Hindlimb muscle (tissue), 1 donor: ENCODE measurements around the gene C7orf25. TPM values are rescaled to one million over a fixed set of nuclear protein-coding genes. Genes with fewer than 3 reads are reported as not detected.
"Not testable (repeated sequence)": the region's sequence is repeated elsewhere in the genome, so short reads cannot be mapped to it uniquely, and the experiment has no call there.

Experiments used
- DNase-seq: peaks from one replicate; pipeline ENCODE4 v3.0.0-alpha.2; 2013
- polyA plus RNA-seq: library from polyadenylated mRNA; unstranded; fragments of 120-200 nt; gene quantifications from one replicate; pipeline ENCODE4 v1.2.1, GENCODE V29; 2013; ENCODE audit not compliant: insufficient read length

Gene C7orf25
- polyA plus RNA-seq, 1 donor: 1.8 TPM

DNA sequence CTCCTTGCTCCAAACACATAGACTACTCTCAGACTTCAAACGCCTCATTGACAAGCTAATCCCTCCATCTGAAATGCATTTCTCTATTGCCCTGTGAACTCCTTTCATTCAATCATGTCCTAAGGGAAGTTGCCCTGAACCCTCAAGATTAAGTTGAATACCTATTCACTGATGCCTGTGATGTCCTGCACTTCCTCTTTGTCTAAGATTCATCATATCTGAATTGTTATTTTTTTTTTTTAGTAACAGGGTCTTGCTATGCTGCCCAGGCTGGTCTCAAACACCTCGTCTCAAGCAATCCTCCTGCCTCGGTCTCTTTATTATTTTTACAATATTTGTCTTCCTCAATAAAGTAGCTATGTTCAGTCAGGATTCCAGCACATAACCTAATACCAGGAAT, 16.9 kb upstream of the C7orf25 start:
- no peak for DNase-seq

DNA sequence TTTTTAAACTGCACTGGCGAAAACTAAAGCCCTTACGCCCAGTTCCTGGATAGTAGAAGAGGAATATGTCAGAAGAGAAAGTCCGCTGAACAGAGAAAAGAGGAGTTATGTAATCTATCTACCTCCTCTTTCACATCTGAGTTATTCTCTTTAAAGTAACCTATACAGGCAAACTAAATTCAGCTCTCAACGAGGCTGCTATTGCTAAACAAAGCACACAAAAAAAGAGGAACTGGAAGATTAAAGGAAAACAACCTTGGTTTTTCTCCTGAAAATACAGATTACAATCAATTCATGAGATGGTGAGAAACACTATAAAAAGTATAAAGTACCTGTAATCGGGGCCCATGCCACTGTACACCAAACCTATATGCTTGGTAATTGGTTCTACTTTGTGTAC, 14.3 kb upstream of the C7orf25 start:
- no peak for DNase-seq

DNA sequence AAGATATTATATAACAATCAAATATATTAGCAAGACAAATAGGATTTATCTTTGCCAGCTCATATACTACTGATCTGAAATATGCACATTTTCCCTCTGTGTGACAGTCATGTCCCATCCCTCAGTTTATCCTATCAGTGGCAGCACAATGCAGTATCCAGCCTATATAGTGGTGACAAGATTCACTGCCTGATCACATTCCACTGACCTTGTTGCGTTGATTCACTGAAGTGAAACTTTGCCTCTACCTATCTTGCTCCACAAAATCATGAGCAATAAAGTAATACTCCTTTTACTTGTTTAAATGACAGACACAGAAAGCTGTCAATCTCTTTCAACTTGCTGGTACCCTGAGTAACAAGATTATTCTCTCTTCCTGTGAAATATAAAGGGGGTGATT, 13.8 kb upstream of the C7orf25 start:
- DNase-seq: no peak

DNA sequence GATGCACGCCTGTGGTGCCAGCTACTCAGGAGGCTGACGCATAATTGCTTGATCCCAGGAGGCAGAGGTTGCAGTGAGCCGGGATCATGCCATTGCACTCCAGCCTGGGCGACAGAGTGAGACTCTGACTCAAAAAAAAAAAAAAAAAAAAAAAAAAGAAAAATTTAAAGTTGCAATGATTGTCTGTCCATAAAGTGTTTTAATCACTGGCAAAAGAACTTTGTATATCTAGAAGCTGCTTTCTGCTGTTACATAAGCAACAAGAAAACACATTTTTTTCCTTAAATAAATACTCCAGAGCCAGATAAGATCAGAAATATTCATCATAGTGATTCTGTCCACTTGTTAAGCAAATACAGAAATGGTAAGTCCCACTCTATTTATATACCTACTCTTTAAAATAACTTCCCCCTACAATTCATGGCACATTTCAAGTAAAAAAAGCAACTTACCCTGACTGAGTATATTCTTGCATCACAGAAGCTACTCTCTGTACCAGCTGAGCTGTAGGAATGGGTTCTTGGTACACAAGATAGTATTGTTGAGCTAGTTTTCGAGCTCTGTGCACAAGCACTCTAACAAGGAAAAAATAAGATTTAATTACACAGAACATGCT, 12.5 kb upstream of the C7orf25 start:
- no peak for DNase-seq

DNA sequence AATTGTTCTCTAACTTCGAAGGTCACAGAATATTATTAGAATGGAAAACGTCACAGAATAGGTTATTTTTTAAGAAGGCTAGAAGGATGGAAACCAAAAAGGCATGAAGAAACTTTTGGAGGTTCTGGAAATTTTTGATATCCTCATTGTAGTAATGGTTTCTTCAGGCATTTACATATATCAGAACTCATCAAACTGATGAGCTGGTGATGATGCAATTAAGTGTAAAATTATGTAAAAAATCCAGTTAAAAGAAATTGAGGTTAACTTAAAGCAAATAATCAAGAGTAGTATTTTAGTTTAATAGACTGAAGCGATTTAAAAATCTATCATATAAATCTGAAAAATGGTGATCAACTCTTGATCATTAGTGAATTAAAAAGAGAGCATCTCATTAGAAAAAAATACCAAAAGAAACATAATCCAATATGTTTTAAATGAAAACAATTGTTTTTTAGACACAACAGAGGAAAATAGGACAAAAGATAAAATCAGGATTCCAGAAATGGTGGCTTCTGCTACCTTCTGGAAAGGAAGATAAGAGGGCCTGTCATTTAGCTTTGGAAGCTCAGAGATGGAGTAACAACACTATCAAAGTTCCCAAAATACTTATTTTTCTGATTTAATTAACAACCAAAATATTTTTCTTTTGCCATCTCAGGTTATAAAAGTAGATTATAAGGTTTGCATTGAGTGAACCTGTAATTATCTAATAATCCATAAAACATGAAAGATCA, 10.3 kb upstream of the C7orf25 start:
- DNase-seq: no peak

DNA sequence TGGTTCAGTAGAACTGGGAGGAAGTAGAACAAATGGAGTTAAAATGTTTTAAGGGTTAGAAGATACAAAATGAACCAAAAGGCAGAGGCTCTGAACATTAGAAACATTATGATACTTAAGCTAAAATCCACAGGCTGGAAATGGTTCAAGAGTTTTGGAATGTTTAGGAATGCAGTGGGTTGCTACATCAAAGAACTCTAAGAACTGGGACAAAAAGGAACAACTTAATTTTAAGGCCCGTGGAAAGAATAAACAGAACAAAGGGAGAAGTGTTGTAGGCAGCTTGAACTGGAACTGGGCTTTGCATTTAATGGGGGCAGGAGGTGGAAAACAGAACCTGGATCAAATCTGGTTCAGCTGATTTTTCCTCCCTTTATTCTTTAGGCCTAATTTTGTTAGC, 3.5 kb upstream of the C7orf25 start:
- DNase-seq: no peak

DNA sequence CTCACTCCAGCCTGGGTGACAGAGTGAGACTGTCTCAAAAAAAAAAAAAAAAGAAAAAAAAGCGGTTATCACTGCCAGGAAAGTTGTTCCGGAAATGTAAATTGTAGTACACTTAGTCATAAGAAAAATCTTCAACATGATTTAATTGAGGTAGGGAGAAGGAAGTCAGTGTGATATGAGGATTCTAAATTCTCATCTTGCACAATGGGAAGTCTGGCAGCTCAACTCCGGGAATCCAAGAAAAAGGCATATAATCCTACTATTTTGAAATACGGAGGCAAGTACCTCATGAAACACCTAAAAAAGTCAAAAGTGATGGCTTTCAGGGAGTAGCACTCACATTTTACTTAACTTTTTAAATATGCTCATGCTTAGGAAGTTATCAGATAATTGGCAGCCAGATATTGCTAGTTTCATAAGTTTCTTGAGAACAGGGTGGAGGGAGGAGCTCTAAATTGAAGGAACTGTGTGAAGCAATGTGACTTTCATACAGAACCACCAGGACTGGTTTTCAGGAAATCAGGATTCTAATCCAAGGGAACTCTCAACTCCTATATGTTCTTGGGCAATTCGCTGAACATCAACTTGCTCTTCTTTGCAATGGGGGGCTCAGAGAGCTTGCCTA, 2.7 kb upstream of the C7orf25 start:
- DNase-seq: no peak

DNA sequence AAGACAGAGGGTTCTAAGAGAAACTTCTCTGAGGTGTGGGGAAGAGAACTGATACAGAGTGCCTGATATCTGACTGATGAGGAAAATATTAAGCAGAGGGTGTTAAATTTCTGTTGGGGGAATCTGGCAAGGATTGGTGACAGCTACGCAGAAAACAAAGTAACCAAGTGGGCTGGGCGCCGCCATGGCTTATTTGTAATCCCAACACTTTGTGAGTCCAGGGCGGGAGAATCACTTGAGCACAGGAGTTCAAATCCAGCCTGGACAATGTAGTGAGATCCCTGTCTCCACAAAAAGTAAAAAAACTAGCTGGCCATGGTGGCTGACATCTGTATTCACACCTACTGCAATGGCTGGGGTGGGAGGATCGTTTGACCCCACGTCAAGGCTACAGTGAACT, 2.1 kb upstream of the C7orf25 start:
- no peak for DNase-seq

DNA sequence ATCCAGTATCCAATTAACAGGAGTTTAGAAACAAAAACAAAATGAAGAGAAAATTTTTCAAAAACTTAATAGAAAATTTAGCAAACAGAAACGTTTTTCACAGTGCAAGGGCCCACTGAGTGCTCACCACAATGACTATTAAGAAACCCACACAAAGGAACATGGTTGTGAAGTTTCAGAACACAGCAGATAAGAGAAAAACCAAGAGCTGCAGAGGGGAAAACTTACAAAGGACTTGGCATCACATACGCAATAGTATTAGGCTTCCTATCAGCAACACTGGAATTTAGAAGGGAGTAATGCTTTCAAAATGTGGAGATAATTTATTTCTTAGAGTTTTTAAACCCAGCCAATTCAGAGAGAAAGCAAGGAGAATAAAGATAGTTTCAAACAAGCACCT, 1.7 kb upstream of the C7orf25 start:
- DNase-seq: no peak

DNA sequence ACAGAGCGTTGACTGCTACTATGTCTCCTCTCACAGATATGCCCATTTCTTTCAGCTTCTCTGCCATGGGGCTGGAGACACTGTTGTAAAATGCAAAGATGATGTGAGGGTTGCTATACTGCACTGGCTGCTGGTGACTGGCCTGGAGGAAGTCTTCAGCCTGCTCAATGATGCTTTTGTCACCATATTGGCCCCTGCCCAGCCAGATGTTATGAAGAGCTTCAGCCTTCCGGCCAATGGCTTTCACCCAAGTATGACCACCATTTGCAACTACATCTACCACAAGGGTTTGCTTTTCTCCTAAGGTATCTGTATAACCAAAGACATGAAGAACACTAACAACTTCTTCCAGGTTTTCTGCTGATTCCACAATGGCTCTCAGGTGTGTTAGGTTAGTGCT, 1.6 kb downstream of the C7orf25 start:
- no peak for DNase-seq

DNA sequence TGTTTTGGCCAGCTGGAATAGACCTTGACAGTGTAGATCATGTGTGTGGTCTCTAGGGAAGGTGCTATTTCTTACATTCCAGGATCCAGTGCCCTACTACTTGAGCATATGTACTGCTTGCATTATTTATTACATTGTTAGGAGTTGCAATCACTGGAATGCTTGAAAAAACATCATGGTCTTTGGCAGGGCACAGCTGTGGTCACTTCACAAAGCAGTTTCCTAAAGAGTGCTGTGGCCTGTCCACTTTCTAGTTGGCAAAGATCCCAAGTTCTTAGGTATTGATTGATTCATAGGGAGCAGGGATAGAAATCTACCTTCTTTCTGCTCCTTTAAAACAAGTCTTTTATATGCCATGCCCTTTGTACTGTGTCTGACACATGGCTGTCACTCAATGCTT, 4.6 kb downstream of the C7orf25 start:
- DNase-seq: no peak

DNA sequence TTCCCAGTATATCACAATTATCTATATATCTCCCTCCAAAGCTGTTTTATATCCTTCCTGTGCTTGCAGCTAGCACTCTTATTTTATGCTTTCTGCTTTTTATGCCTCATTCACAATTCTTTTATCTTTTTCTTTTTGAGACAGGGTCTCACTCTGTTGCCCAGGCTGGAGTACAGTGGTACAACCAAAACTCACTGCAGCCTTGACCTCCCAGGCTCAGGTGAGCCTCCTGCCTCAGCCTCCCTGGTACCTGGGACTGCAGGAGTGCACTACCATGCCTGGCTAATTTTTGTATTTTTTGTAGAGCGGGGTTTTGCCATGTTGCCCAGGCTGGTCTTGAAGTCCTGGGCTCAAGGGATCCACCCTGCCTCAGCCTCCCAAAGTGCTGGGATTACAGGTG, 5.7 kb downstream of the C7orf25 start:
- no peak for DNase-seq

DNA sequence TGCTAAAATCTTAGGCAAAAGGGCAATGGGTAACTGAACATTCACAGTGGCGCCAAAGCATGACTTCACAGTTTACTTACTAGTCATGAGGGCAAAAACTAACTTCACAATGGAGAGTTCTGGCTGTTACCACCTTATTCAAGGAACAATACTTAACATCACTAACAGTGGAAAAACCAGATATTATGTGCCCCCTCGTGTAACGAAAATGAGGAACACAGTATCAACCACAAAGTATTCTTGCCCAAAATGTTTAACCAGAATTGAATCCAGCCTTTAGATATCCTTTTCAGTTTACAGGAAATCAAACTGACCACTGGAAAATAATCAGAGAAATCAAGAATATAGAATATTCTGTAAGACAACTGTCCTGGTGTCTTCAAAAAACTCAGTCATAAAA, 9.5 kb downstream of the C7orf25 start:
- DNase-seq: no peak

DNA sequence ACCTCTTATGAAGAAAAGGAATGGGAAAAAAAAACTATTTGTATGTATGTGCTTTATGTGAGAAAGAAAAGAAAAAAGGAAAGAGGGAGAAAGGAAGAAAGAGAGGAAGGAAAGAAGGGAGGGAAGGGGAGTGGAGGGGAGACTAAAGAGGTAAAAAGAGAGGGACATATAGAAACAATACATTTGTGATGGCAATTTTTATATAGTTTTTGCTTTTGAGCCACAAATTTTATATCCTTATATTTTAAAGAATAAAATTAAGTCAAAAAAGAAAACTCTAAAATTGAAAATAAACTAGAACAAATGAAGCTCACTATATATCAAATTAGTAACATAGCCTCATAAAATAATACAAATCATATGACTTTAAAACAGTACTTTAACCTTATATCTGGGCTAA, 11.0 kb downstream of the C7orf25 start:
- DNase-seq: no peak

DNA sequence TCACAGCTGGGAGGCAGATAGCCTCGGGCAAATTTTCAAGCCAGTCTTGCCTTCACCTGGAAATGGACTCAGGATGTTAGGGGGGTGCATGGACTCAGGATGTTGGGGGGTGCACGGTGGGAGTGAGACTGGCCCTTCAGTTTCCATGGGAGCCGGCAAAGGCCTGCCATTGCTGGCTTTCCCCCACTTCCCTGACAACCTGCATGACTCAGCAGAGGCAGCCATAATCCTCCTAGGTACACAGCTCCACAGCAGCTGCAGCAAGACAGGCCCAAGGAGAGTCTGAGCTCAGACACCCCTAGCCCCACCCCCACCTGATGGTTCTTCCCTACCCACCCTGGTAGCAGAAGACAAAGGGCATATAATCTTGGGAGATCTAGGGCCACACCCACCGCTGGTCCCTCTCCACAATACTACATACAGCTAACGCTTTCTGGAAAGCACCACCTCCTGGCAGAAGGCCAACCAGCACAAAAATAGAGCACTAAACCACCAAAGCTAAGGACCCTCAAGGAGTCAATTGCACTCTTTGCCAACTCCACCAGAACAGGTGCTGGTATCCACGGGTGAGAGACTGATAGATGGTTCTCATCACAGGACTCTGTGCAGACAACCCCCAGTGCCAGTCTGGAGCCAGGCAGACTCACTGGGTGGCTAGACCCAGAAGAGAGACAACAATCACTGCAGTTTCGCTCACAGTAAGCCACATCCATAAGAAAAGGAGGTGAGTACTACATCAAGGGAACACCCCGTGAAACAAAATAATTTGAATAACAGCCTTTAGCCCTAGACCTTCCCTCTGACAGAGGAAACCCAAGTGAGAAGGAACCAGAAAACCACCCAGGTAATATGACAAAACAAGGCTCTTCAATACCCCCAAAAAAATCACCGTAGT, 18.3 kb downstream of the C7orf25 start:
- DNase-seq: no peak

DNA sequence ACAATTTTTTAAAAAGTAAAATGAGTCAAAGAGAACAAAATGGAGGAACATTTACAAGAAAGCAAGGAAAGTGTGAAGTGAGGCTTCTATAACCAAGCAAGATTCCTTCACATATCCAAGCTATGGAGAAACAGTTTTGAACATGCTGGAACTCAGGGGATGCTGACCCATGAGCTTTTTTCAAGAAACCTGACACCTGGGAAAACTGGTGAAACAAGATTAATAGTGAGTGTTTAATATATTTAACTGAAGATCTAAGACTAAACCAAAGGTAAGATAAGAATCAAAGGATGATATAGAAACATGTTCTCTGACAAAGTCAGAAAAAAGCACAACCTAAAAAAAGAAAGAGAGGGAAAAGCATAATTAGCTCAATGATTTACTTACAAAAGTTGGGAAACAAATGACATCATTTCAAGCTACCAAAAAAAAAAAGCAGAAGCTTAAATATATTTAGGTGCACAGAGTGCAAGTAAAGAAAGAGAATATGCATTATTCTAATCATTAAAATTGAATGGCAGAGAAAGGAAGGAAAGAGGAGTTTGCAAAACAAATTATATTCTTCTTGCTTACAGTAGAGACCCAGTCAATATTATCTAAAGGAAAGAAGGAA, 24.9 kb downstream of the C7orf25 start:
- no peak for DNase-seq

DNA sequence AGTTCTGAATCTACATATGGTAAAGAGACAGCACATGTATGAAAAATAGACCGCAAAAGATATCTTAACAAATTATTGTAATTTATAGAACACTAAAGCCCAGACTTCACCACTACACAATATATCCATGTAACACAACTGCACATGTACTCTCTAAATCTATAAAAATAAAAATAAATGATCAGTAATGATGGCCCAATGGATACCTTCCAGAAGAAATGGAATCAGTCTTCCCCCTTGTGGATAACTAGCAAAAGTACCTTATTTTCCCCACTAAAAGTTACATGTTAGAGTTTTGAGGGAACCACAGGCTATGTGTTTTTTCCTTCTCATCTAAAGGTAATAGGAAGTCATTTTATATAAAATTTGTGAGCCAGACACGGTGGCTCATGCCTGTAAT, 25.7 kb downstream of the C7orf25 start:
- DNase-seq: no peak

DNA sequence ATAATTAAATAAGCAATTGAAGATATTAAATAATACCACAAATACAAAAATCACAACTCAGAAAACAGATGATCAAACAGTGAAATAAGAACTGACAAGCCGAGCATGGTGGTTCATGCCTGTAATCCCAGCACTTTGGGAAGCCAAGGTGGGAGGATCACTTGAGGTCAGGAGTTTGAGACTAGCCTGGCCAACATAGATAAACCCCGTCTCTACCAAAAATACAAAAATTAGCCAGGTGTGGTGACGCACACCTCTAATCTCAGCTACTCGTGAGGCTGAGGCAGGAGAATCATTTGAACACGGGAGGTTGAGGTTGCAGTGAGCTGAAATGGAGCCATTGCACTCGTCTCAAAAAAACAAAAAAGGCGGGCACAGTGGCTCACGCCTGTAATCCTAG, 26.7 kb downstream of the C7orf25 start:
- DNase-seq: not testable (repeated sequence)

DNA sequence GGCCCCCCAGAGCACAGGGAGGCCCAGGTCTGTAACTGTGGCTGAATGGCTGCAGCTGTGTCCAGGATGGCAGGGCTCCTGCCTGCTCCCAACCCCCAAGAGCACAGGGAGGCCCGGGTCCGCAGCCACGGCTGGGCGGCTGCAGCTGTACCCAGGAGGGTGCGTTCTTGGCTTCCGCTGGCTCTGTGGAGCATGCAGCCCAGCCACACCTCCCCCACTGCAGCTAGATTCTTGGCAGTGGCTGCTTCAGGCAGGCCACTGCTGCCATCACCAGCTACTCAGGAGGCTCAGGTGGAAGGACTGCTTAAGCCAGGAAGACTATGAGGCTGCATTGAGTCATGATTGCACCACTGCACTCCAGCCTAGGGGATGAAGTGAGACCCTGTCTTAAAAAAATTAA, 27.9 kb downstream of the C7orf25 start:
- no peak for DNase-seq

DNA sequence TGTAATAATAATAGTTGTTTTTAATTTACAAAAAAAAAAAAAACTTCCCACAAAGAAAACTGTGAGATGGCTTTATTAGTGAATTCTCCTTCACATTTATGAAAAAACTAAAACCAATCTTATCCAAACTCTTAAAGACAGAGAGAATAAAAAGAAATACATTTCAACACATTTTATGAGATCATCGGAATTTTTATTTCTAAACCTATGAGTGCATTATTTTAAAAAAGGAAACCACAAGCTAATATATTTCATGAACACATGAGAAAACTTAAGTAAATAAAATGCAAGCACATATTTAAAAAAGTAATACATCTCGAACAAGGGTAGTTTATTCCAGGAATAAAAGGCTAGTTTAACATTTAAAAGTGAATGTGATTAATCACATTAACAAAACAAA, 31.5 kb downstream of the C7orf25 start:
- no peak for DNase-seq

DNA sequence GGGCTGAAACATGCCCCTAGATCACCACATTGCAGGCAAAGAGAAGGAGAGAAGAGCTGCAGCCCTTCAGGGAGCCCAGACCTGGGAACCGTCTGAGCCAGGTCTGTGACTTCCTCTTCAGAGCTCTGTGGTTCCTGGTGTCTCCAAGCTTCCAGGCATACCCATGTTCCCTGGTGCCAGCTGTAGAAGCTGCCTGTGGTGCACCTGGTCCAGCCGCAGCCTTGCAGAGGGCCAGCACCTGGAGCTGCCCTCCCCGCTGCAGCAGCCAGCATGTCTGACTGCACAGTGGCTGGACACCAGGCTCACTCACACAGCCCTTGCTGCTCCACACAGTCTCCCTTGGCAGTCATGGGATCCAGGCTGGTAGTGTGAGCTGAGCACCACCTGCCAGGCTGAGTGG, 33.6 kb downstream of the C7orf25 start:
- no peak for DNase-seq

DNA sequence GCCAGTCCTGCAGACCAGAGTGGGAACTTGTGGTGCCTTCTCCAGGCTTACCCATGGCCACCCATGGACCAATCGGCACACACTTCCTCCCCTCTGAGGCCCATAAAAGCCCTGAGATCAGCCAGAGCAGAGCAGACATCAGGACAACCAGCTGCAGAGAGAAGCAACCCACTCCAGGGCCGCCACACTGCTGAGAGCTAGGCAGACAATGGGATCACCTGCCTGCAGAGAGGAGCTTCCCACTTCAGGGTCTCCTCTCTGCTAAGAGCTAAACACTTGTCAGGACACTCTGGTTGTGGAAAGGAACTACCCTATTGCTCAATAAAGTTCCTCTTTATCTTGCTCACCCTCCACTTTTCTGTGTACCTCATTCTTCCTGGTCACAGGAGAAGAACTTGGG, 34.0 kb downstream of the C7orf25 start:
- no peak for DNase-seq
